GM12891 (cell line): ENCODE results near the gene CAMK1G.

Experiments
- DNase-seq: peaks from one replicate; pipeline ENCODE4 v3.0.0; 2011; ENCODE audit warnings: low spot score; ENCODE audit not compliant: insufficient read length
- FAIRE-seq: peaks from 2 replicates; lab custom pipeline; 2011; peaks lifted over from hg19 to GRCh38; lab: Jason Lieb, UNC
- PAX5 ChIP-seq: IDR thresholded peaks from 2 replicates; pipeline ENCODE4 v1.6.1; 2011; ENCODE audit warnings: low read length, moderate library complexity, mild to moderate bottlenecking; ENCODE audit not compliant: insufficient read depth, severe bottlenecking
- POLR2A ChIP-seq: IDR thresholded peaks from 2 replicates; pipeline ENCODE4 v1.6.1; 2011; ENCODE audit warnings: low read depth, low read length, control low read depth
- POLR2AphosphoS5 ChIP-seq: IDR thresholded peaks from 2 replicates; pipeline ENCODE4 v1.6.1; 2011; ENCODE audit warnings: low read depth, low read length, control low read depth
- POU2F2 ChIP-seq: IDR thresholded peaks from 2 replicates; pipeline ENCODE4 v1.6.1; 2011; ENCODE audit warnings: low read depth, mild to moderate bottlenecking, control low read depth, low read length, moderate library complexity
- SPI1 ChIP-seq: IDR thresholded peaks from 2 replicates; pipeline ENCODE4 v1.6.1; 2011; ENCODE audit warnings: low read depth, low read length, control low read depth
- TAF1 ChIP-seq: IDR thresholded peaks from 2 replicates; pipeline ENCODE4 v1.6.1; 2011; ENCODE audit warnings: low read depth, low read length, control low read depth

CAMK1G gene

GRCh38 chr1:209549443-209550205 lies 33.9 kb upstream of the CAMK1G start:
- DNase-seq (no peak), FAIRE-seq (no peak)
- TF ChIP-seq POLR2AphosphoS5, result no peak

- no peak for DNase-seq
- no peak for TF ChIP-seq POLR2A
- TF ChIP-seq POU2F2, result no peak
- no peak for TF ChIP-seq SPI1
- TF ChIP-seq TAF1, result no peak
- no peak for TF ChIP-seq POLR2AphosphoS5
- TF ChIP-seq PAX5, result no peak
- no peak for FAIRE-seq
Measured at GRCh38 chr1:209550519-209550918, 33.0 kb upstream of the CAMK1G start.

GRCh38 chr1:209552406-209553264 lies 30.9 kb upstream of the CAMK1G start:
- DNase-seq (no peak), FAIRE-seq (no peak)
- TF ChIP-seq PAX5 (no peak), SPI1 (no peak), POLR2AphosphoS5 (no peak), POLR2A (no peak), POU2F2 (no peak), TAF1 (no peak)

GRCh38 chr1:209554761-209555611 lies 28.5 kb upstream of the CAMK1G start:
- no peak for DNase-seq
- FAIRE-seq, result no peak
- TF ChIP-seq POLR2AphosphoS5 (no peak), PAX5 (no peak), TAF1 (no peak), POU2F2 (no peak), POLR2A (no peak), SPI1 (no peak)

GRCh38 chr1:209556162-209556690 lies 27.3 kb upstream of the CAMK1G start:
- FAIRE-seq, result no peak
- DNase-seq, result no peak
- no peak for TF ChIP-seq POU2F2
- TF ChIP-seq POLR2A, result no peak
- TF ChIP-seq PAX5, result no peak
- no peak for TF ChIP-seq SPI1
- no peak for TF ChIP-seq TAF1
- TF ChIP-seq POLR2AphosphoS5, result no peak

- no peak for FAIRE-seq
- TF ChIP-seq POLR2A (no peak), PAX5 (no peak), POU2F2 (no peak), SPI1 (no peak), POLR2AphosphoS5 (no peak), TAF1 (no peak)
- no peak for DNase-seq
Measured at GRCh38 chr1:209557221-209557620, 26.3 kb upstream of the CAMK1G start.

GRCh38 chr1:209560529-209560928 lies 23.0 kb upstream of the CAMK1G start:
- FAIRE-seq (no peak), DNase-seq (no peak)
- TF ChIP-seq TAF1 (no peak), POLR2AphosphoS5 (no peak), PAX5 (no peak), POU2F2 (no peak), SPI1 (no peak), POLR2A (no peak)

- FAIRE-seq, result no peak
- DNase-seq, result no peak
- TF ChIP-seq PAX5 (no peak), POLR2A (no peak), POU2F2 (no peak), POLR2AphosphoS5 (no peak), SPI1 (no peak), TAF1 (no peak)
Measured at GRCh38 chr1:209560952-209561351, 22.6 kb upstream of the CAMK1G start.

GRCh38 chr1:209561532-209561931 lies 22.0 kb upstream of the CAMK1G start:
- DNase-seq (no peak), FAIRE-seq (no peak)
- TF ChIP-seq POLR2A, result no peak
- TF ChIP-seq TAF1, result no peak
- TF ChIP-seq POU2F2, result no peak
- TF ChIP-seq POLR2AphosphoS5, result no peak
- no peak for TF ChIP-seq PAX5
- no peak for TF ChIP-seq SPI1
